ENCODE measurements around the gene CA11. TPM values are rescaled to one million over a fixed set of nuclear protein-coding genes. Genes with fewer than 3 reads are reported as not detected.

CA11 gene
- total RNA-seq, 1 experiment from 2014 or later = 2.3 TPM

GRCh38 chr19:48629297-48629598 is 16.7 kb downstream of the CA11 start:
- DNase-seq (ENCODE audit: low spot score) = no peak

- DNase-seq (ENCODE audit: low spot score) = no peak
These were observed 17.3 kb downstream of the CA11 start for GRCh38 chr19:48628486-48629296.

- no peak for DNase-seq (ENCODE audit: low spot score)
These were observed 18.1 kb downstream of the CA11 start for GRCh38 chr19:48627865-48628314.

GRCh38 chr19:48627201-48627864 is 18.7 kb downstream of the CA11 start:
- no peak for DNase-seq (ENCODE audit: low spot score)

- no peak for DNase-seq (ENCODE audit: low spot score)
These were observed 20.1 kb downstream of the CA11 start for GRCh38 chr19:48625891-48626327.

GRCh38 chr19:48624791-48625723 is 20.9 kb downstream of the CA11 start:
- DNase-seq (ENCODE audit: low spot score) = no peak

- peak; percentile 76 for DNase-seq (ENCODE audit: low spot score)
These were observed 21.9 kb downstream of the CA11 start for GRCh38 chr19:48624067-48624594.

GRCh38 chr19:48623556-48624066 is 22.4 kb downstream of the CA11 start:
- no peak for DNase-seq (ENCODE audit: low spot score)

GRCh38 chr19:48619692-48620585 is 26.0 kb downstream of the CA11 start:
- DNase-seq (ENCODE audit: low spot score) = no peak

- DNase-seq (ENCODE audit: low spot score) = peak; percentile 97
These were observed 26.9 kb downstream of the CA11 start, which contains the start of the genes RPL18 and SPHK2 for GRCh38 chr19:48618916-48619691. Gene RPL18, minus strand, starts transcription at chr19:48619178. Its CDS starts 35 bp downstream, at chr19:48619143. Gene SPHK2, plus strand, starts transcription at chr19:48619506. Its CDS starts 1,009 bp downstream, at chr19:48620515.

GRCh38 chr19:48618278-48618915 is 27.6 kb downstream of the CA11 start:
- no peak for DNase-seq (ENCODE audit: low spot score)

- no peak for DNase-seq (ENCODE audit: low spot score)
These were observed 28.6 kb downstream of the CA11 start for GRCh38 chr19:48617146-48617937.

GRCh38 chr19:48616491-48617056 is 29.4 kb downstream of the CA11 start:
- no peak for DNase-seq (ENCODE audit: low spot score)

GRCh38 chr19:48616041-48616436 is 29.9 kb downstream of the CA11 start:
- DNase-seq (ENCODE audit: low spot score) = no peak

- DNase-seq (ENCODE audit: low spot score) = no peak
These were observed 30.6 kb downstream of the CA11 start for GRCh38 chr19:48615231-48616040.

- DNase-seq (ENCODE audit: low spot score) = no peak
These were observed 31.4 kb downstream of the CA11 start, which contains the start of gene FAM83E for GRCh38 chr19:48614436-48615230. Gene FAM83E, minus strand, starts transcription at chr19:48615076. Its CDS starts 1,704 bp downstream, at chr19:48613372.

All from A172 (cell line).